CD14-positive monocyte (primary cell): ENCODE measurements around the gene MARVELD3. TPM values are rescaled to one million over a fixed set of nuclear protein-coding genes. Genes with fewer than 3 reads are reported as not detected.

Experiments
- DNase-seq, 3 donors: peaks; one replicate each; pipeline ENCODE4 v3.0.0-alpha.2; 2011 to 2022
- H2AFZ ChIP-seq: 2 replicates; pipeline ENCODE4 v1.6.0; 2012; ENCODE audit warnings: mild to moderate bottlenecking, low read depth, low read length, inconsistent platforms; ENCODE audit not compliant: insufficient read depth, poor library complexity, severe bottlenecking
- H3K27ac ChIP-seq, 2 donors: 1 replicate in 1 of 2; 2 replicates in 1 of 2; pipeline ENCODE4 v1.5.1; 2012 to 2013; ENCODE audit warnings: low read length in 2 of 2, control low read depth in 1 of 2, inconsistent platforms in 1 of 2, low read depth in 1 of 2, mild to moderate bottlenecking in 1 of 2
- H3K27me3 ChIP-seq, 2 donors: one replicate each; pipeline versions ENCODE4 v1.6.0 to v1.6.1; 2011 to 2013; ENCODE audit warnings: low read length in 2 of 2; ENCODE audit not compliant: control insufficient read depth in 2 of 2, insufficient read depth in 2 of 2
- H3K36me3 ChIP-seq, 2 donors: replicated peaks in 1 of 2; 1 replicate in 1 of 2; 2 replicates in 1 of 2; pipeline versions ENCODE4 v1.5.1 to v1.6.1; 2012 to 2013; ENCODE audit warnings: low read length in 2 of 2, control low read depth in 1 of 2, inconsistent platforms in 1 of 2, mild to moderate bottlenecking in 1 of 2; ENCODE audit not compliant: insufficient read depth in 2 of 2, control insufficient read depth in 1 of 2
- H3K4me1 ChIP-seq, 2 donors: 1 replicate in 1 of 2; 2 replicates in 1 of 2; pipeline versions ENCODE4 v1.5.1 to v1.6.1; 2012 to 2013; ENCODE audit warnings: low read length in 2 of 2, control low read depth in 1 of 2, inconsistent platforms in 1 of 2, mild to moderate bottlenecking in 1 of 2, moderate library complexity in 1 of 2; ENCODE audit not compliant: insufficient read depth in 2 of 2, control insufficient read depth in 1 of 2
- H3K4me2 ChIP-seq: replicated peaks from 2 replicates; pipeline ENCODE3; 2012; ENCODE audit warnings: low read length, moderate library complexity, mild to moderate bottlenecking; ENCODE audit not compliant: poor library complexity, severe bottlenecking; ENCODE audit errors: extremely low read depth
- H3K4me3 ChIP-seq, 3 experiments: fragments of 200-600 bp in 1 of 3; sonication (generic) in 1 of 3; replicated peaks in 1 of 3; 1 replicate in 2 of 3; 2 replicates in 1 of 3; pipeline ENCODE4 v1.5.1; 2011 to 2013; ENCODE audit warnings: low read length in 3 of 3, mild to moderate bottlenecking in 3 of 3, control low read depth in 2 of 3, low read depth in 2 of 3, inconsistent platforms in 1 of 3, moderate library complexity in 1 of 3
- H3K79me2 ChIP-seq: 2 replicates; pipeline ENCODE4 v1.6.0; 2012; ENCODE audit warnings: mild to moderate bottlenecking, control low read depth, inconsistent platforms, low read length, moderate library complexity; ENCODE audit not compliant: insufficient read depth
- H3K9ac ChIP-seq: 2 replicates; pipeline ENCODE4 v1.6.0; 2017; ENCODE audit warnings: low read length, mild to moderate bottlenecking; ENCODE audit not compliant: insufficient read depth, poor library complexity, severe bottlenecking
- H3K9me3 ChIP-seq, 2 donors: replicated peaks in 1 of 2; 1 replicate in 1 of 2; 2 replicates in 1 of 2; pipeline versions ENCODE4 v1.5.1 to v1.6.1; 2012 to 2013; ENCODE audit warnings: low read length in 2 of 2, control low read depth in 1 of 2; ENCODE audit not compliant: control insufficient read depth in 1 of 2, insufficient read depth in 1 of 2
- H4K20me1 ChIP-seq: 2 replicates; pipeline ENCODE4 v1.6.0; 2012; ENCODE audit warnings: mild to moderate bottlenecking, low read length, control low read depth, moderate library complexity; ENCODE audit not compliant: insufficient read depth
- H3K27ac Mint-ChIP-seq, 7 donors: one replicate each; pipeline ENCODE4 v1.8.0; 2020; ENCODE audit warnings: mild to moderate bottlenecking in 7 of 7, mixed read lengths in 7 of 7, moderate library complexity in 6 of 7, inconsistent platforms in 2 of 7
- H3K27me3 Mint-ChIP-seq, 3 donors: one replicate each; pipeline ENCODE4 v1.8.0; 2021 to 2022; ENCODE audit warnings: low read depth in 3 of 3, mild to moderate bottlenecking in 3 of 3, mixed read lengths in 3 of 3, moderate library complexity in 3 of 3, inconsistent platforms in 1 of 3
- H3K36me3 Mint-ChIP-seq, 2 donors: one replicate each; pipeline ENCODE4 v1.8.0; 2020; ENCODE audit warnings: mixed read lengths in 2 of 2, inconsistent platforms in 1 of 2, mild to moderate bottlenecking in 1 of 2
- H3K4me1 Mint-ChIP-seq: one replicate; pipeline ENCODE4 v1.8.0; 2020; ENCODE audit warnings: mild to moderate bottlenecking, mixed read lengths
- H3K4me3 Mint-ChIP-seq, 2 donors: one replicate each; pipeline ENCODE4 v1.8.0; 2020; ENCODE audit warnings: mild to moderate bottlenecking in 2 of 2, mixed read lengths in 2 of 2, moderate library complexity in 1 of 2
- H3K9me3 Mint-ChIP-seq, 7 donors: one replicate each; pipeline ENCODE4 v1.8.0; 2020 to 2022; ENCODE audit warnings: mixed read lengths in 7 of 7, mild to moderate bottlenecking in 6 of 7, moderate library complexity in 6 of 7, inconsistent platforms in 2 of 7
- WGBS: methylation state at CpG from one replicate; pipeline ENCODE4 v1.1.5; 2013; ENCODE audit warnings: missing lambda C conversion rate; ENCODE audit not compliant: insufficient coverage; 5-methylcytosine and 5-hydroxymethylcytosine counted together
- intact Hi-C, 2 donors: fragments of 100-400 bp; cut with micrococcal nuclease; formaldehyde crosslinking; loops; one replicate each; pipeline versions ENCODE4 v1.15.0 to v1.15.1; 2023
- polyA plus RNA-seq, 3 donors: library from polyadenylated mRNA; depleted of rRNA in 1 of 3; unstranded in 2 of 3; stranded (reverse) in 1 of 3; fragments of 300-500 nt in 2 of 3; fragments of >200 nt in 1 of 3; fragmentation: Illumina TruSeq in 2 of 3; gene quantifications; 1 replicate in 2 of 3; 2 replicates in 1 of 3; pipeline ENCODE4 v1.2.3, GENCODE V29; 2012 to 2021
- TF ChIP-seq, protein P1 (sequence below): fragments of 200-600 bp; IDR thresholded peaks from one replicate; pipeline ENCODE4 v1.8.0; 2022; ENCODE audit warnings: antibody characterized with exemption, mild to moderate bottlenecking

MARVELD3 gene
- polyA plus RNA-seq, 3 donors, result 0.12 TPM; not detected in 2

- Mint-ChIP-seq H3K27me3 (peaks cover 0 to 2% (median 0%) of the 10 kb centered on the region in 3 donors), H3K27ac (no peak overlapping the region), H3K36me3 (peaks cover 31 to 38% of the 10 kb centered on the region in 2 donors), H3K4me1 (no peaks in the 10 kb centered on the region), H3K4me3 (no peak overlapping the region), H3K9me3 (no peaks in the 10 kb centered on the region)
- Histone ChIP-seq H3K9me3 (no peaks in the 10 kb centered on the region), H3K36me3 (peaks cover 0 to 38% of the 10 kb centered on the region in 2 donors), H3K27ac (no peak overlapping the region), H3K4me3 (no peak overlapping the region), H3K27me3 (no peaks in the 10 kb centered on the region), H3K79me2 (no peaks in the 10 kb centered on the region), H3K4me2 (no peak overlapping the region), H4K20me1 (no peaks in the 10 kb centered on the region), H3K9ac (no peak overlapping the region), H3K4me1 (no peaks in the 10 kb centered on the region), H2AFZ (no peak overlapping the region)
- no CpG with 5 or more reads among the region's 4 CpGs for WGBS
- TF ChIP-seq, protein P1, sequence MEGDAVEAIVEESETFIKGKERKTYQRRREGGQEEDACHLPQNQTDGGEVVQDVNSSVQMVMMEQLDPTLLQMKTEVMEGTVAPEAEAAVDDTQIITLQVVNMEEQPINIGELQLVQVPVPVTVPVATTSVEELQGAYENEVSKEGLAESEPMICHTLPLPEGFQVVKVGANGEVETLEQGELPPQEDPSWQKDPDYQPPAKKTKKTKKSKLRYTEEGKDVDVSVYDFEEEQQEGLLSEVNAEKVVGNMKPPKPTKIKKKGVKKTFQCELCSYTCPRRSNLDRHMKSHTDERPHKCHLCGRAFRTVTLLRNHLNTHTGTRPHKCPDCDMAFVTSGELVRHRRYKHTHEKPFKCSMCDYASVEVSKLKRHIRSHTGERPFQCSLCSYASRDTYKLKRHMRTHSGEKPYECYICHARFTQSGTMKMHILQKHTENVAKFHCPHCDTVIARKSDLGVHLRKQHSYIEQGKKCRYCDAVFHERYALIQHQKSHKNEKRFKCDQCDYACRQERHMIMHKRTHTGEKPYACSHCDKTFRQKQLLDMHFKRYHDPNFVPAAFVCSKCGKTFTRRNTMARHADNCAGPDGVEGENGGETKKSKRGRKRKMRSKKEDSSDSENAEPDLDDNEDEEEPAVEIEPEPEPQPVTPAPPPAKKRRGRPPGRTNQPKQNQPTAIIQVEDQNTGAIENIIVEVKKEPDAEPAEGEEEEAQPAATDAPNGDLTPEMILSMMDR, result no peak
- intact Hi-C loops, result no loop called here
- DNase-seq, result no peak
These were observed 44.6 kb downstream of the MARVELD3 start for GRCh38 chr16:71670537-71670936.

- Histone ChIP-seq H3K27ac (no peak overlapping the region), H3K4me3 (no peak overlapping the region), H3K36me3 (peaks cover 3 to 35% of the 10 kb centered on the region in 2 donors), H3K27me3 (no peaks in the 10 kb centered on the region), H4K20me1 (no peaks in the 10 kb centered on the region), H3K4me1 (no peaks in the 10 kb centered on the region), H3K9ac (no peak overlapping the region), H3K4me2 (no peak overlapping the region), H3K9me3 (no peaks in the 10 kb centered on the region), H3K79me2 (no peaks in the 10 kb centered on the region), H2AFZ (no peak overlapping the region)
- H3K27ac Mint-ChIP-seq, result no peak overlapping the region
- TF ChIP-seq, protein P1, result no peak
- H3K4me1 Mint-ChIP-seq, result no peaks in the 10 kb centered on the region
- DNase-seq, result no peak
- H3K9me3 Mint-ChIP-seq, result no peaks in the 10 kb centered on the region
- intact Hi-C loops, result no loop called here
- 100% methylated on average over 1 of the region's 3 CpGs for WGBS
- H3K27me3 Mint-ChIP-seq, result peaks cover 0 to under 1% (median 0%) of the 10 kb centered on the region in 3 donors
- H3K4me3 Mint-ChIP-seq, result no peak overlapping the region
- H3K36me3 Mint-ChIP-seq, result peaks cover 31 to 42% of the 10 kb centered on the region in 2 donors
These were observed 45.2 kb downstream of the MARVELD3 start for GRCh38 chr16:71671165-71671564.
